Immature natural killer cell (primary cell): ENCODE results near the gene ROR2. TPM values are rescaled to one million over a fixed set of nuclear protein-coding genes. Genes with fewer than 3 reads are reported as not detected.
A peak's percentile ranks its signal among the peaks of the same experiment; 100 is the strongest.

ENCODE experiments used
- DNase-seq, 3 donors: peaks; one replicate each; pipeline ENCODE4 v3.0.0; 2022; ENCODE audit warnings: mixed read lengths in 1 of 3
- H3K27ac Mint-ChIP-seq, 6 donors: one replicate each; pipeline ENCODE4 v1.8.0; 2020; ENCODE audit warnings: mixed read lengths in 6 of 6, mild to moderate bottlenecking in 5 of 6, inconsistent platforms in 4 of 6, moderate library complexity in 3 of 6
- H3K27me3 Mint-ChIP-seq, 3 donors: one replicate each; pipeline ENCODE4 v1.8.0; 2020 to 2021; ENCODE audit warnings: low read depth in 3 of 3, mild to moderate bottlenecking in 3 of 3, mixed read lengths in 3 of 3, moderate library complexity in 3 of 3, inconsistent platforms in 1 of 3
- H3K36me3 Mint-ChIP-seq, 3 donors: one replicate each; pipeline ENCODE4 v1.8.0; 2020; ENCODE audit warnings: mixed read lengths in 3 of 3, inconsistent platforms in 2 of 3, mild to moderate bottlenecking in 2 of 3
- H3K4me1 Mint-ChIP-seq, 2 donors: one replicate each; pipeline ENCODE4 v1.8.0; 2020; ENCODE audit warnings: inconsistent platforms in 2 of 2, mild to moderate bottlenecking in 2 of 2, mixed read lengths in 2 of 2, moderate library complexity in 1 of 2
- H3K4me3 Mint-ChIP-seq, 5 donors: one replicate each; pipeline ENCODE4 v1.8.0; 2020; ENCODE audit warnings: mild to moderate bottlenecking in 5 of 5, mixed read lengths in 5 of 5, inconsistent platforms in 3 of 5, moderate library complexity in 3 of 5
- H3K9me3 Mint-ChIP-seq, 6 donors: one replicate each; pipeline ENCODE4 v1.8.0; 2020; ENCODE audit warnings: mild to moderate bottlenecking in 6 of 6, mixed read lengths in 6 of 6, inconsistent platforms in 4 of 6, moderate library complexity in 3 of 6
- polyA plus RNA-seq, 3 donors: library from polyadenylated mRNA; unstranded; fragments of 300-500 nt; fragmentation: Illumina TruSeq; gene quantifications; one replicate each; pipeline ENCODE4 v1.2.3, GENCODE V29; 2021

The ROR2 gene
- polyA plus RNA-seq, 3 donors from 2014 or later: not detected

DNA sequence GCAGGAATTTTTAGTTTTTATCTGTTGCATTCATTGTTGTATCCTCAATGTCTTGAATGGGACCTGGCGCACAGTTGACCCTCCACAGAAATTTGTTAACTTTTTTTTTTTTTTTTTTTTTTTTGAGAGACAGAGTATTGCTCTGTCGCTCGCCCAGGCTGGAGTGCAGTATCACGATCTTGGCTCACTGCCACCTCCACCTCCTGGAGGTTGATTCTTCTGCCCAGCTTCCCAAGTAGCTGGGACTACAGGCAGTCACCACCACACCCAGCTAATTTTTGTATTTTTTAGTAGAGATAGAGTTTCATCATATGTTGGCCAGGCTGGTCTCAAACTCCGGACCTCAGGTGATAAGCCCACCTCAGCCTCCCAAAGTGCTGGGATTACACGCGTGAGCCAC lies 205.9 kb downstream of the ROR2 start:
- H3K36me3 Mint-ChIP-seq: no peaks in the 10 kb centered on the region
- DNase-seq: no peak
- peaks cover 0 to 4% (median 2%) of the 10 kb centered on the region in 3 donors for H3K27me3 Mint-ChIP-seq
- no peak overlapping the region for H3K4me3 Mint-ChIP-seq
- no peaks in the 10 kb centered on the region for H3K4me1 Mint-ChIP-seq
- no peaks in the 10 kb centered on the region for H3K9me3 Mint-ChIP-seq
- no peak overlapping the region for H3K27ac Mint-ChIP-seq

DNA sequence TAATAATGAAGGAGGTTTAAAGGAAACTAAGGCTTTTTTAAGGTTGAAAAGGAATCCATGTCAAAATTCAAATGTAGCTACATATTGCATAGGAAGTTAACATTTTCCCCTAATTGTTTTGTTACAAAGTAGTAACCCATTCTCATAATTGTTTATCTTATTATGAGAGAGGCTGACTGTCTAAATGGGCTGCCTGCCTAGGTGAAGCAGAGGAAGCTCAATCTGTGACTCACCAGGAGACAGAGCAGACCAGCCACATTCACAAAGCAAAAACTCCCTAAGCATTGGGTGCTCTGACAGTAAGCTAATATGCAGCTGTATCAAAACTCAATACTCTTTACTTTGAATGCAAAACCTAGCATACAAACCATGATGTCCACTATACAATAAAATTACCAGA lies 208.5 kb downstream of the ROR2 start:
- Mint-ChIP-seq H3K4me3 (no peak overlapping the region), H3K27ac (peak overlapping the region in 1 of 6 donors; percentile 83), H3K4me1 (no peaks in the 10 kb centered on the region), H3K9me3 (no peaks in the 10 kb centered on the region), H3K36me3 (no peaks in the 10 kb centered on the region), H3K27me3 (peaks cover 0 to 8% (median 7%) of the 10 kb centered on the region in 3 donors)
- DNase-seq: no peak

DNA sequence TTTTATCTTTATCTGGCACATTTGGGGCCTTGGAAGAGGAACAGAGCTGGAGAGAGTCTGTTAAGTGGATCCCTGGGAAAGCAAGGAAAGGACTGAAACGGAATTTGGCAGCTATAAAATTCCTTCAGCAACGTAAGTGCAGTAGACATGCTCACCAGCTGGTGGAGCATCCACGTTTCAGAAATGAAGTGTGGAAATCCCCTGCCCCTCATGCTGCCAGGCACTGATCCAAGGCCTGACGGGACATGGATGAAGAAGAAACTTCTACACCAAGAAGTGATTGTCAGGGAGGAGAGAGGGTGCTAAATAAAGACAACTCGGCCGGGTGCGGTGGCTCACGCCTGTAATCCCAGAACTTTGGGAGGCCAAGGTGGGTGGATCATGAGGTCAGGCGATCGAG lies 209.3 kb downstream of the ROR2 start:
- no peak overlapping the region for H3K27ac Mint-ChIP-seq
- H3K4me3 Mint-ChIP-seq: no peak overlapping the region
- peaks cover 0 to 8% (median 7%) of the 10 kb centered on the region in 3 donors for H3K27me3 Mint-ChIP-seq
- DNase-seq: no peak
- H3K4me1 Mint-ChIP-seq: no peaks in the 10 kb centered on the region
- no peaks in the 10 kb centered on the region for H3K36me3 Mint-ChIP-seq
- H3K9me3 Mint-ChIP-seq: no peaks in the 10 kb centered on the region

DNA sequence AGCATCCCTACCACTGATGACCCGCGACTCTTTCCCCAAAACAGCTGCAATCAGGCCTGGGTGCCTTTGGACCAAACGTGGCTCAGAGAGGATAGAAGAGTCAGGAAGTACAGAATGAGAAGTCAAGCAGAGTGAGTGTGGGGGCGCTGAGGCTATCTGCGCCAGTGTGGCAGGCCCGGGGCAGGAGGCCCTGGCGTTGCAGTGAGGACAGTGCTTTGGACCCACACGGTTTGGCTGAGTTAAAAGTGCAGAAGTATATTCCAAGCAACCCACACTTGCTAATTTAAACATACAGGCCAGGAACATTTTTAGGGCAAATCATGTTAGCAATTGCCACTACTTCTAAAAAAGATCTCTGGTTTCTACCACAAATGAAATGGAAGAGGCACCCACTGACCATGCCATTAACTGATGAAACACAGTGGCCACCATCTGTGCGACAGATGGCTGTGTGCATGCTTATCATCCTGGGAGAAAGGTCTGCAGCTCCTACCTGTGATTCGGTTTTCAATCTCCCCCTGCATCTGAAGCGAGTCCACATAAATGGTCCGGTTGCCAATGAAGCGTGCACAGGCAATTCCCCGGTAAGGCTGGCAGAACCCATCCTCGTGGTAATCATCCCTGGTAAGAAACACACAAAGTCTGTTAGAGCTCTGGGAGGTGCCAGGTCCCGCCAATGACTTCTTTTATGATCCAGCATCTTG lies 213.0 kb downstream of the ROR2 start:
- H3K27me3 Mint-ChIP-seq: peaks cover 0 to 11% (median 7%) of the 10 kb centered on the region in 3 donors
- H3K36me3 Mint-ChIP-seq: no peaks in the 10 kb centered on the region
- DNase-seq: no peak
- no peak overlapping the region for H3K4me3 Mint-ChIP-seq
- H3K4me1 Mint-ChIP-seq: peaks cover 0 to 10% of the 10 kb centered on the region in 2 donors
- H3K27ac Mint-ChIP-seq: no peak overlapping the region
- no peaks in the 10 kb centered on the region for H3K9me3 Mint-ChIP-seq

DNA sequence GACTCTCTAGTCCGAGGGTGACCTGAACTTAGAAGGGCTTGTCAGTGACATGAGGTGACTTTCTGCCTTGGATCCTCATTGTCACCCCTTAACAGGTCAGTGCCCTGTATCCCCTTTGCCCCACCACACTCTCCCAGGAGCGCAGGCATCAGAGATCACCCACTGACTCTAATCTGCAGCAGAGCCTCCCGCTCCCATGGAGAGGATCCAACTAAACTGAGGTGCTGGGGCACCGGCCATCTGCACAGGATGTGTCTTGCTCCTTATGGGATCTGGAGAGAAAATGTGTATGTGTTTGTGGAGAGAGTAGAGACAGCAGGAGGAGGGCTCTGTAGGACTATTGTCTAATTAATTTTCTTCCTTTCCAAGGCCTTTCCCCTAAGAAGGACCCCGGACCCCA lies 213.7 kb downstream of the ROR2 start:
- H3K9me3 Mint-ChIP-seq: no peaks in the 10 kb centered on the region
- peaks cover 0 to 10% of the 10 kb centered on the region in 2 donors for H3K4me1 Mint-ChIP-seq
- no peak overlapping the region for H3K4me3 Mint-ChIP-seq
- peaks cover 0 to 11% (median 7%) of the 10 kb centered on the region in 3 donors for H3K27me3 Mint-ChIP-seq
- H3K36me3 Mint-ChIP-seq: no peaks in the 10 kb centered on the region
- DNase-seq: no peak
- H3K27ac Mint-ChIP-seq: no peak overlapping the region

DNA sequence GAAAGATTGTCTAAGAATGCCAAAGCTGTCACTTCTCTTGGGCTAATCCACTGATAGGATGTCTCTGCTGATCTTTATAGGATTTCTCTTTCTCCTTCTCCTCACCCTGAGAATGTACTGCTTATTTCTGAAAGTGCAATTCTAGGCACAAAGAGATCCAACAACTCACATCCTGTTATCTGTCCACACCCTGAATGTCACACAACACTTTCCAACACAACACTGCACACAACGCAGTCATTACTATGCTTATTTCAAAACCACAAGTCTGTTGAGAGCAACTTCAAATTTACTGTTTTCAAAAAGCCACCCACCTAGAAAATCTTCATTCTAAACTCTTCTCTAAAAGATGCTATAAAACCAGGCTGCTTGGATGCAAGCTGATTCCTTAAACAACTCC lies 215.0 kb downstream of the ROR2 start:
- no peaks in the 10 kb centered on the region for H3K9me3 Mint-ChIP-seq
- peaks cover 0 to 10% of the 10 kb centered on the region in 2 donors for H3K4me1 Mint-ChIP-seq
- H3K36me3 Mint-ChIP-seq: no peaks in the 10 kb centered on the region
- H3K27me3 Mint-ChIP-seq: peaks cover 0 to 9% (median 7%) of the 10 kb centered on the region in 3 donors
- DNase-seq: no peak
- H3K4me3 Mint-ChIP-seq: peak overlapping the region in 1 of 5 donors; percentile 3
- no peak overlapping the region for H3K27ac Mint-ChIP-seq

DNA sequence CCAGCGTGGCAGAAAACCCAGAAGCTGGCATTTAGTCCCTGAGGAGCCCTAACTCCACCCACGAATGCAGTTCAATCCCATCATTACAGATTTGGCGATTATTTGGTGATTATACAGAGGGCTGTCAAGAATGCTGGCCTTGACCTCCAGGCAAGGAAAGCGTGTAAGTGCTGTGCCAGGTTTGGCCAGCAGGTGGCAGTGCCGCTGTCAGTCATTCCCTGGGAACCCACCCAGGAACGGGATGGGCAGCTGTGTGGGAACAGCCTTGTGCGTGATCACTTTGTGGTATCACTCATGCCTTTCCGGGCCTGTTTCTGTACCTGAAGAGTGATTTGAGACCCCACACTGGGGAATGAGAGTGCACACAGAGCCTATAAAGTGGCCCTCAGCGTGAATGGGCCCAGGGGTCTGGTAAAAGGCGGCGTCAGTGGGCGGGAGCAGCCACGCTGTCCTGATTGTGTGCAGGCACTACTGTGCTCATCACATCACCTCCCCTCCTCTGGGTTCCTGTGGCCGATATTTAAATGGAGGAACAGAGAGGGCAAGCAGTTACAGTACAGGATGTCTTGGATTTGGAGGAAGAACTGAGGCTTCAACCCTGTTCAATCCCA lies 215.6 kb downstream of the ROR2 start:
- no peaks in the 10 kb centered on the region for H3K9me3 Mint-ChIP-seq
- H3K4me1 Mint-ChIP-seq: peaks cover 0 to 10% of the 10 kb centered on the region in 2 donors
- no peak overlapping the region for H3K27ac Mint-ChIP-seq
- no peaks in the 10 kb centered on the region for H3K36me3 Mint-ChIP-seq
- peak; percentile 31 to 45 (median 37) for DNase-seq
- H3K4me3 Mint-ChIP-seq: no peak overlapping the region
- peaks cover 0 to 9% (median 7%) of the 10 kb centered on the region in 3 donors for H3K27me3 Mint-ChIP-seq

DNA sequence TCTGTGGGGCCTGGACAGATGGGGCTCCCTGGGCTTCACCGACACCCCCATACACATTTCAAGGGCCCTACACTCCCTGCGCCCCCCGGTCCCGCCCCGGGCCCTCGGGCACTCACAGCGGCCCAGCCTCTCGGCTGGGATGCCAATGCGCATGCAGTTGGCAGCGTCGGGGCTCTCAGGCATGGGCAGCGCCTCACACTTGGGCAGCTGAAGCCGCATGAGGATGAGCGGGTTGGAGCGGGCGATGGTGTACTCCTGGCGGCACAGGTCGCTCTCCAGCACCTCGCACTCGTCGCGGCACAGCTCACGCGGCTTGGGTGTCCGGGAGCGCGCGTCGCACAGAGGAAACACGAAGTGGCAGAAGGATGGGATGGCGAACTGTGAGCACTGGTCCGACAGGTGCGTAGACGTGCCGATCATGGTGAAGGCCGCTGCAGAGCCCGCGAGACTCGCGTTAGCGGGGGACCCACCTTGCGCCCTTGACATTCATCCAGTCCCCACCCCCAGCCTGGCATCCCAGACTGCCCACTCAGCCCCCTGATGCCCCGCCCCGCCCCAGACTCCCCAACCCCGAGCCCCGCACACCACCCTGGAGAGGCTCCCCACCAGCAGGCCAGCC lies 216.9 kb downstream of the ROR2 start:
- DNase-seq: no peak
- Mint-ChIP-seq H3K27me3 (peaks cover 0 to 9% (median 4%) of the 10 kb centered on the region in 3 donors), H3K4me3 (no peak overlapping the region), H3K27ac (no peak overlapping the region), H3K4me1 (peaks cover 0 to 10% of the 10 kb centered on the region in 2 donors), H3K36me3 (no peaks in the 10 kb centered on the region), H3K9me3 (no peaks in the 10 kb centered on the region)

DNA sequence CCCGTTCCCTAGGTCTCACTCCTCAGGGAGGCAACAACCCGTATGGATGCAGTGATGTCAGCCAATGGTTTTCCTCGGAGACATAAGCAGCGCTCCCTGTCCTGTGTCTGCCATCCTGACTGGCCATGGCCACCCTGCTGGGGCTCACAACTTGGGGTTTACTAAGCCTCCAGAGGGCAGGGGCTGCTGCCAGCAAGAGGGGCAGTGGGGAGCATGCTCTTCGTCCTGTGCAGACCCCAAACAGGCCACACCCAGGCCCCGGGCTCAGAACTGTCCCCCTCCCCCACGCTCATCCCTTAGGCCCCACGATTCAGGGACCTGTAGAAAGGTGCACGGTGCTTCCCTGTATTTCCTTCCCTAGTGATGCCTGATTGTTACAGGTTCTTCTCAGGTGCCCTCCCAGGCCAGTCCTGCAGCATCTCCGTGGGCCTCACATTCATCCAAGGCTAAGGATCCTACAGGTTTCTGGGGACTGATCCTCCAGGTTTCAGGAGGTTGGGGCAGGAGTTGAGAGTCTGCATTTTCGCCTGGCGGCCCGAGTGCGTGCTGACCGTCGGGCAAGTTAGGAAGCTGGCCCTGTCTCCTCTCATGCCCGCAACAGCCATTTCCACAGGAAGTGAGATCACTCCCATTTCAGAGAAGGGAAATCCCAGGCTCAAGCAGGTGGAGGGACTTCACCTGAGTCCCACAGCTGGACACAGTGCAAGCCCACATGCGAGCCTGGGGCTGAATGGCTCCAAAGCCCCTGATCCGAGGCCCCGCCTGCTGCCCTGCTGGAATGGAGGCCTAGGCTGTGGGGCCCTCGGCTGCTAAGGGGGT lies 217.6 kb downstream of the ROR2 start:
- Mint-ChIP-seq H3K9me3 (no peaks in the 10 kb centered on the region), H3K36me3 (no peaks in the 10 kb centered on the region), H3K27ac (no peak overlapping the region), H3K27me3 (peaks cover 0 to 9% (median 0%) of the 10 kb centered on the region in 3 donors), H3K4me3 (no peak overlapping the region), H3K4me1 (peaks cover 0 to 10% of the 10 kb centered on the region in 2 donors)
- no peak for DNase-seq

DNA sequence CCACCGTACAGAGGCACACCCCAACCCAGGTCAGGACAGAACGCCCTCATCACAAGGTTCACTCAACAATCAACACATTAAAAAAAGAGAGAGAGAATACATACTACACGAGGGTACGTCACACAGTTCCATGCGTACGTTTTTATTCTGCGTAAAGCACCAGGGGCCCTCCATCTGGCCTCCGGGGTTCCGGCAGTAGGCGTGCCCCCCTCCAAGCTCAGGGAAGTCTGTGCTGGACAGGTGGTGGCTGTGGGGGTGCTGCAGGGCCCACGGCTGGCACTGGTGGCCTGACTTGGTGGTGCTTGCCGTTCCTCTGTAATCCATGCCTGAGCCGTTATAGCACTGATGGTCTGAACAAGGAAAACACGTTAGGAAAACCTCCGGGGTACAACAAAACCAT lies 219.2 kb downstream of the ROR2 start:
- no peak overlapping the region for H3K27ac Mint-ChIP-seq
- H3K4me3 Mint-ChIP-seq: no peak overlapping the region
- peaks cover 0 to 2% (median 0%) of the 10 kb centered on the region in 3 donors for H3K27me3 Mint-ChIP-seq
- H3K36me3 Mint-ChIP-seq: no peaks in the 10 kb centered on the region
- H3K4me1 Mint-ChIP-seq: peaks cover 0 to 10% of the 10 kb centered on the region in 2 donors
- H3K9me3 Mint-ChIP-seq: no peaks in the 10 kb centered on the region
- DNase-seq: no peak

DNA sequence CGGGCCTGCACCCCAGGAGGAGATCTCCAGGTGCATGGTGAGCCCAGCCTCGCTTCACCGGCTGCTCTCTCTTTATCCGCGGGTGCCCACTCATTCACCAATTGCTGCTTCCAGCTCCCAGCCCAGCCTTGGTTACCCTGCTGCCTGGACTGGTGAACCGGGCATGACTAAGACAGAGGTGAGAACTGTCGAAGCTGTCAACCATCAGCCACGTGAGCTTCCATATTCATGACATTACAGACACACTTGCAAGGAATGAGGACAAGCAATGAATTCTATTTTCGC lies 220.5 kb downstream of the ROR2 start:
- Mint-ChIP-seq H3K27ac (no peak overlapping the region), H3K4me3 (no peak overlapping the region), H3K4me1 (peaks cover 0 to 1% of the 10 kb centered on the region in 2 donors), H3K27me3 (no peaks in the 10 kb centered on the region), H3K9me3 (no peaks in the 10 kb centered on the region), H3K36me3 (no peaks in the 10 kb centered on the region)
- no peak for DNase-seq

DNA sequence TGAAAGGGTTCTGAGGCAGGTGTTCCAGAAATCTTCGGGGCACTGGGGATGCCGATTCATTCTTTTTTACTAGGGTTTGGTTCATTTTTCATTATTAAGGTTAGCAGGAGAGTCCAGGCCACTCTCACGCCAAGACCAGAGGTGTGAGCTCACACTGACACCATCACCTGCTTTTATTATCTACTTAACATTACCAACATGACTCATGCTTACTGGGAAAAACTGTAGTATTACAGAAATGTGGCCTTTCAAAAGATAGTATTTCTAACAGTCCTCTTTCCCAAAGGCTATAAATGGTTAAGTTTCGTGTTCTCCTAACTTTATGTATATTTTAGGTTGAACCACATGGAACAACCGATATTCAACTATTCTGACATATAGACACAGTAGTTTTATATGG lies 222.1 kb downstream of the ROR2 start:
- no peaks in the 10 kb centered on the region for H3K9me3 Mint-ChIP-seq
- no peak overlapping the region for H3K27ac Mint-ChIP-seq
- no peaks in the 10 kb centered on the region for H3K36me3 Mint-ChIP-seq
- H3K4me3 Mint-ChIP-seq: no peak overlapping the region
- H3K4me1 Mint-ChIP-seq: no peaks in the 10 kb centered on the region
- DNase-seq: no peak
- peaks cover 0 to 3% (median 0%) of the 10 kb centered on the region in 3 donors for H3K27me3 Mint-ChIP-seq

DNA sequence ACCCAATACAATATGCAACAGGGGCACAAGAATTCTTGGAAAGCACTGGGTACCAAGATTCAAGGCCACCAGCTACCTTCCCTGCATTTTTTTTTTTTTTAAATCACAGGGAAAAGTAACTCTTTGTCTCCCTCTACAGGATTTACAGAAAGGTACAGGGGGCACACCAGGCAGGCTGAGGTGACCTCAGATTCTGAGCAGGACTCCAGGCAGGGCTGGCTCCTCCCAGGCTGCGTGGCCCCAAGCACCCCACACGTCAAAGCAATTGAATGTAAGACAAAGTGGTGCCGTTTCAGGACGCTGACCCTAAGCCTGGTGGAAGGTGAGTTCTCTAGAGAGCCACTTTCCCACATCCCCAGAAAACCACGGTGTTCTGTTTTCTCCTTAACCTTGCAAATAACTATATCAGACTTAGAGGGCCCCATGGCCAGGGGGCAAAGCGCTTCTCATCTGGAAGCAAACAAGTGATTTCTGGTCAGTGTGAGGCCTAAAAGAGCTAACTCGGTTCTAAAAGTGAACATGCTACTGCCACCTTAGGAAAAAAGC lies 222.6 kb downstream of the ROR2 start:
- no peaks in the 10 kb centered on the region for H3K9me3 Mint-ChIP-seq
- peaks cover 0 to 3% (median 0%) of the 10 kb centered on the region in 3 donors for H3K27me3 Mint-ChIP-seq
- H3K4me3 Mint-ChIP-seq: no peak overlapping the region
- no peaks in the 10 kb centered on the region for H3K36me3 Mint-ChIP-seq
- DNase-seq: peak; percentile 32 to 40 (median 33)
- H3K4me1 Mint-ChIP-seq: no peaks in the 10 kb centered on the region
- H3K27ac Mint-ChIP-seq: no peak overlapping the region
